HG02588 (cell line): ENCODE measurements around the gene EHBP1.

Source experiments
- ATAC-seq: cut with Tn5 transposase; IDR thresholded peaks from one replicate; pipeline ENCODE4 v1.9.1; 2021; ENCODE audit warnings: mild to moderate bottlenecking, moderate library complexity; ENCODE audit not compliant: unreplicated experiment

Gene EHBP1

GRCh38 chr2:62871506-62871905, 166.0 kb downstream of the EHBP1 start:
- no peak for ATAC-seq

DNA sequence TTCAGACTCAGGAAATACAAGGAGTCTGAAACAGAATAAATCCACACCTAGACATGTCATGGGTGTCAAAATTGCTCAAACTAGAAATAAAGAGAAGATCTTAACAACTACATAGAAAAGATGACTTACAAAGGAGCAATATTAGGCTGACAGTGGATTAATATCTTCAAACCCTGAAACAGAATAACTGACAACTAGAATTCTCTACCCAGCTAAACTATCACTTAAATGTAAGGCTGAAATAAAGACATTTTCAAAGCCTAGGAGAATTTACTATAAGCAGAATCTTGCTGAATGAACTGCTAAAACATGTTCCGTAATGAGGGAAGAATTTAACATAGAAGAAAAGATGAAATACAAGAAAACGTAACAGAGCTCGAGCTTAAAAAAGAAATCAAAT, 168.1 kb downstream of the EHBP1 start:
- no peak for ATAC-seq

- no peak for ATAC-seq
These were observed 169.4 kb downstream of the EHBP1 start for GRCh38 chr2:62874881-62875383.

DNA sequence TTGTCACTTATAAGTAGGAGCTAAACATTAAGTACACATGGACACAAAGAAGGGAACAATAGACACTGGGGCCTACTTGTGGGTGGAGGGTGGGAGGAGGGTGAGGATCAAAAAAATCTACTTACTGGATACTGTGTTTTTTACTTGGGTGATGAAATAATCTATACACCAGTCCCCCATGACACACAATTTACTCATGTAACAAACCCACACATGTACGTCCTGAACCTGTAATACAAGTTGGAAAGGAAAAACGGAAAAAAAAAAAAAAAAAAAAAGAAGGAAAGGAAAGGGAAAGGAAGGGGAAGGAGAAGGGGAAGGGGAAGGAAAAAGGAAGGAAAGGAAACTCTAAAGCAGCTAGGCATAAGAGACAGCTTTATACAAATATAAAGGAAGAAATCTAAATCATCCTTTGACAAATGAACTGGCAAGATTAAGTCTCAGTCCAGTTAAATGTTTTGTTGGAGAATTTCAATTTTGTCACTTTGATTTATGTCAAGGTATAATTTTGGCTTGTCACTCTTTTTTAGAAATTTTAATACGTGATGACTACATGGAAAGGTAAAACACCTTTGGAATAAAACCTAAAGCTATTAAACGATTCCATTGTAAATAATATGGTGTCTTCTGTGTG, 175.8 kb downstream of the EHBP1 start:
- ATAC-seq = no peak

GRCh38 chr2:62883629-62884028, 178.1 kb downstream of the EHBP1 start:
- no peak for ATAC-seq

- no peak for ATAC-seq
These were observed 178.6 kb downstream of the EHBP1 start for GRCh38 chr2:62884086-62884485.

DNA sequence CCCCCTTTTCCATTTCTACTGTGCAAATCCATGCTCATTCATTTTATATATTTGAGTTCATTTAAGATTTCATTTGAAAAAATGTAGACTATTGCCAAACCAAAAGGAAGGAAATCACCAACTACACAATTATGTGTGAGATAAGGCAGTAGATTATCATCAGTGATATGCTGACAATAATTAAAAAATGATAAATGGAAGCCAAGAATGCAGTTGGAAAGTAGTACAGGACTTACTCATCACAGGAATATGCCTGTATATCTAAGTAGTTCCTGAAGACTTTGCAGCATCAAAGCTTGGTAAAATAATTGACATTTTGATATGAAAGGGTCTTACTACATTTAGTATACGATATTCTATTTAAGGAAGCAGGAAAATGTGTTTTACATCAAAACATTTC, 179.0 kb downstream of the EHBP1 start:
- no peak for ATAC-seq

DNA sequence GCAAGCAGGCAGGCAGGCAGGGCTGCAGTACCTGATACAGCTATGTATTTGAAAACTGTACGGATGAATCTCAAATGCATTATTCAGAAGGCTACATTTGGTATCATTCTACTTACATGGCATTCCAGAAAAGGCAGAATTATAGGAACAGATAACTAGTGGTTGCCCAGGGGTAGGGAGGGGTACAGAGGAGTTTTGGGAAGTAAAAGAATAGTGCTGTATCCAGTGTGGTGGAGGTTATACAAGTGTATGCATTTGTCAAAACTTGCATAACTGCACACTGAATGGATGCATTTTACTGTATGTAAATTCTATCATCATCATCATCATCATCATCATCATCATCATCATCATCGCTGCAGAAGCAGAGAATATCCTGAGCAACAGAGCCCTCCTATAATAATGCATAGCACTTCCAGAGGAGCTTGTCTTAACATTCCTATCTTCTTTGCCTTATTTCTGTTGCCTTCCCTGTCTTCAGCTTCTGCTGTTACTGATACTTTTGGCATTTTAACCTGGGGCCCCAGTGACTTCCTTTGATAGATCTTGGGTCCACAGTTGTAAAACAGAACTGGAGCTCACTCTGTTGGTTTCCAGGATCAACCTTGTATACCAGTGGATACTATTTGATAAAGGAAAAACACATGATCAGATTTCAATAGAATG, 189.6 kb downstream of the EHBP1 start:
- ATAC-seq = no peak

GRCh38 chr2:62895632-62896009, 190.1 kb downstream of the EHBP1 start:
- ATAC-seq = no peak

DNA sequence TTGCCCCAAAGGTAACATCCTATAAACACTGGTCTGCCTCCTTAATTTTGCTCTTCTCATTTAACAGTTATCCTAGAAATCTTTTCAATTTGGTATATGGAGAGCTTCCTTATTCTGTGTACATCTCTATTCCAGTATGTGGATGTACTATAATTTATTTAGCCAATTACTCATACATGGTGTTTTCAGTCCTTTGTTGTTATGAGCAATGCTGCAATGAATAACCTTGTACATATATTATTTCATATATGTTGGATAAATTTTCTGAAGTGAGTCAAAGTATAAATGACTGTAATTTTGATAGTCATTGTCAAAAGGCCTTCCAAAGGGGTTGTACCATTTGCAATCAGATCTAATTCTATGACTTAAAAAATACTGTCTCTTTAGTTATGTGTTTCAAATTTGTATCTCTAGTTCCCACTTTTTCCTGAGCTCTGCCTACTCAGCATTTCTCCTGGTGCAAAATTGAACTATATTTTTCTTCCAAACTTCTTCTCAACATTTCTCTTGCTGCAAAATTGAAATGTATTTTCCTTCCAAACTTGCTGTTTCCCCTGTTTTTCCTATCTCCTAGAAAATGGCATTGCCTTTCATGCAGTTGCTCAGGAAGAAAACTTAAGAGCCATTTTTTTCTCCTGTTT, 191.8 kb downstream of the EHBP1 start:
- ATAC-seq = no peak

DNA sequence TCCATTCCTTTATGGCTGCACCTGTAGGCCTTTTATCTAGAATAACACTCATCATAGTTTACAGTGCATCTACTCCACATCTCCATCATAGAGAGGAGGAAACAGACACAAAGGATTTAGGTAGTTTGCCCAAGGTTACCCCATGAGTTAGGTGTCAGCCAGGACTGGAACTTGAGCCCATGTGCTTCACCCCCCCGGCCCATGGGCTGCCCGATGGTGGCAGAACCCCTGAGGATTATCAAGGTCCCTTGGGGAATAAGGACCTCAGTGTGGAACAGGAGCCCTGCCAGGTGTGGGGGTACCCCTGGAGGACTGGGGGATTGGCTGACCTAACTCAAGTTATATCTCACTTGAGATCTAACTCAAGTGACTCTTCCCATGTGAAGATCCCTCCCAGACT, 198.8 kb downstream of the EHBP1 start:
- ATAC-seq = no peak

DNA sequence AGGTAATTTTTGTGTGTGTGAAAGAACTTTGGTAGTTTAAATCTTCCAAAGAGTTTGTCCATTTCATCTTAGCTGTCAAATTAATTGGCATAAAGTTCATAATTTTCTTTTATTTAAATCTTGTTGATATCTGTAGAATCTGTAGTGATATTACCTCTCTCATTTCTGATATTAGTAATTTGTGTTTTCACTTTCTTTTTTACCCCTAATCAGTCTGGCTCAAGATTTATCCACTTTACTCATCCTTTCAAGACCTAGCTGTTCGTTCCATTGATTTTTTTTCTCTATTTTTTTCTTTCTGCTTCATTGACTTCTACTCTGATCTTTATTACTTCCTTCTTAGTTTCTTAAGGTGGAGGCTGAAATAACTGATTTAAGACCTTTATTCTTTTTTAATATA, 202.6 kb downstream of the EHBP1 start:
- ATAC-seq = no peak

GRCh38 chr2:62913311-62913710, 207.8 kb downstream of the EHBP1 start:
- no peak for ATAC-seq

DNA sequence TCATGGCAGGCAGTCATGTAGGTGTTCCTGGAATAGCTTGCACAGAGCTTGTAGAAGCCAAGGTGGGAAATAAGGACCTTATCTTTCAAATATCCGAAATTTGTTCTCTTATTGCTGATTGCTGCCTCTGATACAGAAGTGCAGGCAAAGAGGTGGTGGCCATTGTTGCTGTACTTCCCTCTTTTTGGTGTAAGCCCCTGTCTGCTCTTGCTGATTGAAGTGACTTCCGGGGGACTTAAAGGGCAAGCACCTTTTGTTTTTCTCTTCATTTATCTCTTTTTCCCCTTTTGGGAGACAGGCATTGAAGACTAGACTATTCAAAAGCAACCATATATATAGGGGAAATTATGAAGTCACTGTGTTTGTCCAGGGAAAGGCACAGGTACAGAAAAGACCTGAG, 213.5 kb downstream of the EHBP1 start:
- no peak for ATAC-seq

- no peak for ATAC-seq
These were observed 214.6 kb downstream of the EHBP1 start for GRCh38 chr2:62920070-62920469.

- no peak for ATAC-seq
These were observed 217.7 kb downstream of the EHBP1 start for GRCh38 chr2:62923242-62923641.

- no peak for ATAC-seq
These were observed 218.4 kb downstream of the EHBP1 start for GRCh38 chr2:62923881-62924280.

GRCh38 chr2:62928015-62928414, 222.5 kb downstream of the EHBP1 start:
- no peak for ATAC-seq

DNA sequence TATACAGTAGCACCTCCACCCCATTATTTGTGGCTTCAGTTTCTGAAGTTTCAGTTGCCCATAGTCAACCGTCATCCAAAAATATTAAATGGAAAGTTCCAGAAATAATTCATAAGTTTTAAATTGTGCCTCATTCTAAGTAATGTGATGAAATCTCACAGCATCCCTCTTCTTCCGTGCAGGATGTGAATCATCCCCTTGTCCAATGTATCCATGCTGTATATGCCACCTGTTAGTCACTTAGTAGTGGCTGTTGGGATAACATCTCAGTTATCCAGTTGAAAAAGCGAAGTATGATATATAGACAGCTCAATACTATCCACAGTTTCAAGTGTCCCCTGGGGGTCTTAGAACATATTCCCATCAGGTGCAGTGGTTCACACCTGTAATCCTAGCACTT, 226.0 kb downstream of the EHBP1 start:
- no peak for ATAC-seq

DNA sequence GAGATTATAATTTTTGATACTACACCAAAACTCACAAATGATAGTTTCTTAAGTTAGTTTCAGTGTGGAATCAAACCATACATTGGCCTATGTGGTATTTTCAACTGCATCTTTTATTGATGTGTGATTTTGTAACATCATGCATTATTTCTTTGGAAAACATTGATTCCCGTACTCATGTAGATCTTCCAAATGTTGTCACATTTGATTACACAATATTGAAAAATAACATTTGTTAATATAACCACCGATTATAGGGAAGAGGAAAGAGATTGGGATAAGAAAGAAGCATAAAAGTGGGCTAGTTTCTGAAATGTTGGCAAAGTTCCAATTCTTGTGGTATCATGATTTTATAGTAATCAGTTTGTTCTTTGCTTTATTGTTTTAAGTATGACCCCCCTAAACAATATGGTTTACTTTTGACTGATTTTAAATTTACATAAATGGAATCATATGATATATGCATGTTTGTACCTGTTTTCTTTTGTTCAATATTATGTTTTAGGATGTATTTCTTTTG, 227.9 kb downstream of the EHBP1 start:
- no peak for ATAC-seq

- no peak for ATAC-seq
These were observed 229.0 kb downstream of the EHBP1 start for GRCh38 chr2:62934517-62934916.

DNA sequence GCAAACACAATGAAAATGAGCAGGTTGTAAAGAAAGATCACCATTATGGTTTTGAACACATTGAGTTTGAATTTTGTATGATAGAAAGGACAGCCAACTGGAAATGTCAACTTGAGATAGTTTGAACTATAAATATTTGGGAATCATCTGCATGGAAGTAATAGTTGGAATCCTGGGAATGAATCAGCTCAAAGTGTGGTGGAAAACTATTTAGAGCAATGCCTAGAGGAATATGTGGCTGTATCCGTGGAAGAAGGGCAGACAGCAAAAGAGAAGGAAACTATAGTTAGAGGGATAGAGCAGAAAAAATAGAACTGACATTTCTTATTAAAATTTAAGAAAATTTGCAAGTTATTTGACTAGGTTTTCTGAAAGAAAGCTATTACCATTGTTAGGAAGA, 232.6 kb downstream of the EHBP1 start:
- ATAC-seq = no peak
